ENCODE results near the gene TNNC1.

DNA sequence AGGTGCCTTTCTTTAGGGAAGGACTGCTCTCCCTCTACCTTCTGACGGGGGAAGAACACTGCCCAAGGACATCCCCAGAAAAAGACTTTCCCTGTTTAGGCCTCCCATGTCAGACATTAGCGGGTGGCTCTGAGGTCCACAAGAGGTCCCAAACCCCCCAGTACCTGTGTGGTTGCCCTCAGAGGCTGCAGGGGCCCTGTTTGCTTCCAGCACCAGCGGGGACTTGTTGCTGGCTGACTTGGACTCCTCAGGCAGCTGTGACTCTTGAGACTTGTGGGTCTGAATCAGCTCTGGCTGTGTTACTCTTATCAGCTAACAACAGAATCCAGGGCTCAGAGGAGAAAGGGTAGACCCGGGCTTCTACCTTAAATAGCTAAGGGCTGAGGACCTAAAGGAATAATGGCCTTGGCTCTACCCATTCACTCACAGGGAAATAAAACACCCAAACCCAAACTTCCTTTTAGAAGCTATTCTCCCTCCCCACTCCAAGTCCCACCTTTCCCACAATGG lies 48.2 kb downstream of the TNNC1 start:
- no peak for TF ChIP-seq CTCF (conservative IDR thresholded peaks at IDR 0.05; ENCODE audit: low read depth, low read length)
- no peak for TF ChIP-seq EZH2 (IDR thresholded peaks at IDR 0.05; ENCODE audit: borderline replicate concordance, low read depth, low read length, poor library complexity, severe bottlenecking)

Measured in A673 (cell line).